ENCODE results near the gene KDR. TPM values are rescaled to one million over a fixed set of nuclear protein-coding genes. Genes with fewer than 3 reads are reported as not detected.

KDR gene
- total RNA-seq, 1 donor from 2014 or later: 23.4 TPM

- Histone ChIP-seq H3K9me3 (replicated peaks) (no peaks in the 10 kb centered on the region), H3K27ac (replicated peaks) (peak overlapping the region; percentile 58), H3K36me3 (no peaks in the 10 kb centered on the region), H3K4me3 (no peak overlapping the region), H3K4me1 (peaks cover 38% of the 10 kb centered on the region), H3K27me3 (ENCODE audit: low read depth) (no peaks in the 10 kb centered on the region)
- intact Hi-C loops (cut with micrococcal nuclease): no loop called here
- no peak for TF ChIP-seq CTCF (IDR thresholded peaks at IDR 0.05; ENCODE audit: borderline replicate concordance)
- no peak for DNase-seq
Observed at GRCh38 chr4:55029321-55029720, 96.1 kb downstream of the KDR start.

Other genes with a start within 250 kb of the KDR start
- gene SRD5A3, start 220.6 kb upstream of the KDR start, total RNA-seq: 6.8 TPM

All from left ventricle myocardium inferior (tissue), 1 donor.